HG03108 (cell line): ENCODE results near the gene WNT9A.

ENCODE experiments used
- ATAC-seq: cut with Tn5 transposase; IDR thresholded peaks from one replicate; pipeline ENCODE4 v1.9.1; 2021; ENCODE audit warnings: moderate library complexity; ENCODE audit not compliant: unreplicated experiment

WNT9A gene

DNA sequence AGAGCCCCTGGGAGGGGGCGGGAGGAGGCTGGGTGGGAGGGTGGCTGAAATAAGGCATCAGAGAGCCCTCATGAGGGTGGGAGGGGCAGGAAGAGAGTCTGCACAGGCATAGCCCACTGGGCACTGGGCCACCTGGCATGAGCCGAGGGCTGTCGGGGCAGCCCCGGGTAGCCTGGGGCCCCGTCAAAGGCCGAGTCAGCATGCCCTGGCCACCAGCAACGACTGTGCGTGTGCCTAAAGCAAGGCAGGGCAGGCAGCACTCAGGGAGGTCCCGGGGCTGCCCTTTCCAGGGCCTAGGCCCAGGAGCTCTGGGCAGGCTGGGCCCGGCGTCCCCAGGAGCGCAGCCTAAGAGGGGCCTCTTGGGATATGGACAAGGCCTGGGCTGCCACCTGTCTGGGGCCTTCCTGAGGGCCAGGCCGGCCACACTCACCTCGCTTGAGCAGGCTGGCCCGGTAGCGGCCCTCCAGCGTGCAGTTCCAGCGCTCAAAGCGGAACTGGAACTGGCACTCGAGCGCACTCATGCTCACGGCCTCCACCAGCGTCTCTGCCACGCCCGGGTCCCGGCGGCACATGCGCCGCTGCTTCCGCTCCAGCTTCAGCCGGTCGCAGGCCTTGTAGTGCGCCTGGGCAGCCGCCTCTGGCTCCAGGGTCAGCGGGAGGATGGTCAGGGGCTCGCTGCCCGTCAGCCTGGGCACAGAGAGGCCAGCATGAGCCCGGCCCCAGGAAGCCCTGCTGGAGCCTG lies 22.7 kb downstream of the WNT9A start:
- ATAC-seq = no peak

DNA sequence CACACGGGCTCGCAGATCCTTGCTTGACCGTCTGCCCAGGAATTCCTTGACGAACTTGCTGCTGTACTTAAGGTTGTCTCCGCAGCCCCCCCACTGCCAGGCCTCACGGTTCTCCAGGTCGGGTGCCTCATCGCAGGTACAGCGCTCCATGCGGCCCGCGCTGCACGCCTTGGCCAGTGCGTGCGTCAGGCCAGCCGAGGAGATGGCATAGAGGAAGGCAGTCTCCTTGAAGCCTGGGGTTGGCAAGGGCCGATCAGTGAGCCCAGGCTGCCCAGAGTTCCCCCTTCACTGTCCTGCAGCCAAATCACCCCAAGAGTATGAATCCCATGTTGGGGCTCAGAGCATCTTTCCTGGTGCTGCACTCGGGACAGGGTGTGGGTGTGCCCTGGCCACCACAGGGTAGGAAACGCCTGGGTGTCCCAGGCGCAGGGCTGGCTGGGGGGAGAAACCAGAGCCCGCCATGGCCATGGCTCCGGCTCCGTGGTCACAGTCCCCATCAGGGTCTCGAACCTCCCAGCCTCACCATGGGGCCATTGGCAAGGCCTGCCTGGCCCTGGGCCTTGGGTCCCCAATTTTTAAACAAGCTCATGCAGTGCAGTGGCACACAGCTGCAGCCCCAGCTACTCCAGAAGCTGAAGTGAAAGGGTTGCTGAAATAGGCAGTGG lies 23.4 kb downstream of the WNT9A start:
- ATAC-seq = no peak

DNA sequence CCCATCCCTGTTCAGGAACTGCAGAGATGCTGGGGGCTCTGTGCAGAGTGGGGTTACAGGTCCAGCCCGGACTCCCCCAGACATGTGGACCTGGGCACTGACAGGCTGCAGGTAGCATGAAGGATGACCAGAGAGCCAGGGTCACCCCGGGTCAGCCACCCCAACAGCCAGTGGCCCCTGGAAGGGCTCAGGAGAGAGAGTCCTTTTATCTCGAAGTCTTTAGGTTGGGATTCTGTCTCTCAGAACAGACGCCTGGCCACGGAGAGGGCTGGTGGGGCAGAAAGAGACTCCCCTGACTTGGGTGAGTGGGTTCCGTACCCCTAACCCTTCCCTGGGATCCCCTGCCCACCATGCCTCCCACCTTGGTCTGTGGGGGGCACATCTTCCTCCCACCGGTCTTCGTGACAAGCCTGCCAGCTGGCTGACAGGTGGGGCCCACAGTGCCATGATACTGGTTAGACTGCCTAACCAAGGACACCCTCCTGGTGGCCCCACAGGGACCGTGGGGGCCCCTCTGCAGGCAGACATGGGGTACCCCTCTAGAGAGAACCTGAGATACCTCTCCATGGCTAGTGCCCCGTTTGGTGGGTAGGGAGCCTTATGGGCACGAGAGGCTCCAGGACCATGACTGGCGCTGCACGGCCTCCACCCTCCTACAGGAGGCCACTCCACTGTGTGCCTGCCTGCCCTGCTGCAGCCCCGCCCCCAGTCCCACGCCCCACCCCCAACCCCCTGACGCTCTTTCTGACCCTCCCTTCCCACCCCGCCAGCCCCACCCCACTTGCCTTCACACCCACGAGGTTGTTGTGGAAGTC lies 24.2 kb downstream of the WNT9A start:
- ATAC-seq = no peak

DNA sequence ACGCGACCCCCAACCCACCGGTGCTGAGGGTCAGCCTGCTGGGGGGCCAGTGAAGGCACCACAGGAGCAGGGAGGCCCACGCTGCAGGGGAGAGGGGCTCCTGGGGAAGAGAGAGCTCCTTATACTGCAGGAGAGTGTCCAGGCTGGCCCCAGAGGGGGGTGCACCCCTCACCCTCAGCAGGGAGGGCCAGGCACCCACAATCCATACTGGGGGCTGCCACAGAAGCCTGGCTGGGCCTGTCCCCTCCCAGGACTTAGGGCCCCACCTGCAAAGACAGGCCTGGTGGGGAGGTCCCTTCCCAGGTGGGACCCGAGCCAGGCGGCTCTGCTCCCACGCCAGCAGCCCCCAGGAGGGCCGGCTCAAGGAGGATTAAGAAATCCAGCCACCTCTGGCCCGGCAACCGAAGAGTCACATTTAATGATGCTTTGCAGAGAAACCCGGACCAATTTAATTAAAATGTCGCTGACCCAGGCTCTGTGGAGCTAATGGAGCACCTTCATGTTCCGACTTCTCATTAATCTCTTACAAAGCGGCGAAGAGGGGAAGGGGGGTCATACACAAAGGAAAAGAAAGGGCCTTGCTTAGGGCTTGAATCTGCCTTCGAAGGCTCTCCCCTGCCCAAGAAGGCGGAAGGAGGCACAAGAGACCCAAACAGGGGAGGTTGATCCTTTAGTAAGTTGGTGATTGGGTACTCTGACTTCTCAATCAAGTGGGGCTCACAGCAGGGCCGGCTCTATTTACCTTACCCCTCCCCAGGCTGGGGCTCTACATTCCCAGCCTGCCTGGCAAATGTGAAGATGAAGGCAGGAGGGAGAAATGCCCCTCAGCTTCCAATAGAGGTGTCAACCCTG lies 25.0 kb downstream of the WNT9A start:
- no peak for ATAC-seq

DNA sequence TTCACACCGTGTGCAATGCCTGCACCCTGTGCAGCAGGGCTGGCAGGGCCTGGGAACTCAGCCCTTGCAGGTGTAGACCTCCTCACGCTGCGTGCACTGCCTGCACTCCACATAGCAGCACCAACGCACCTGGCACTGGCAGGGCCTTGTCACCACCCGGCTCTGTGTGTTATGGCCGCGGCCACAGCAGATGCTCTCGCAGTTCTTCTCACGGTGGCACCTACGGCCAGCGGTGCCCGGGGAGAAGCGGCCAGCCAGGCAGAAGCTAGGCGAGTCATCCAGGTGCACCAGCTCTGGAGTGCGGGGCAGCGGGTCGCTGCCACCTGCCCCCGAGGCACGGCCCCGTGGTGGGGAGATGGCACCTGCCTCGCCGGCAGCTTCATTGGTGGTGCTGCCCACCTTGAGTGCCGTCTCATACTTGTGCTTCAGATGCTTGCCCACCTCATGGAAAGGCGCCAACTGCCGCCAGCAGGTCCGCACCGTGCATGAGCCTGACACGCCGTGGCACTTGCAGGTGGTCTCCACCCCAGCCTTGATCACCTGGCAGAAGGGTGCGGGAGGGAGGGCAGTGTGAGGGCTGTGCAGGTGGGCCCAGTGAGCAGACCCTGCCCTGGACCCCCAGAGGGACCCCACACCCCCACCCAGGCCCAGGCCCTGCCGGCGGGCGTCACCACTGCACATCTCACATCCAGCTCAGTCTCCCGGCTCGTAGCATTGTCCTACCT lies 26.1 kb downstream of the WNT9A start:
- ATAC-seq = no peak

DNA sequence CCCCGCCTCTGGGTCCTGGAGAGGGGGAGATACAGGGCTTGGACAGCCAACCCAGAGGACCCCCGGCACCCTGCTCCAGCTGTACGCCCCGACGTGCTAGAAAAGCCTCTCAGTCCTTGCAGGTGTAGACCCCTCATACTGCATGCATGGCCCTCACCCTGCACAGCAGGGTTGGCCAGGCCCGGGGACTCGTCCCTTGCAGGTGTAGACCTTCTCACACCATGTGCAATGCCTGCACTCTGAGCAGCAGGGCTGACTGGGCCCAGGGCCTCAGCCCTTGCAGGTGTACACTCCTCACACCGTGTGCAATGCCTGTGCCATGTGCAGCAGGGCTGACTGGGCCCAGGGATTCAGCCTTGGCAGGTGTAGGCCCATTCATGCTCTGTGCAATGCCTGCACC lies 26.8 kb downstream of the WNT9A start:
- ATAC-seq = no peak

DNA sequence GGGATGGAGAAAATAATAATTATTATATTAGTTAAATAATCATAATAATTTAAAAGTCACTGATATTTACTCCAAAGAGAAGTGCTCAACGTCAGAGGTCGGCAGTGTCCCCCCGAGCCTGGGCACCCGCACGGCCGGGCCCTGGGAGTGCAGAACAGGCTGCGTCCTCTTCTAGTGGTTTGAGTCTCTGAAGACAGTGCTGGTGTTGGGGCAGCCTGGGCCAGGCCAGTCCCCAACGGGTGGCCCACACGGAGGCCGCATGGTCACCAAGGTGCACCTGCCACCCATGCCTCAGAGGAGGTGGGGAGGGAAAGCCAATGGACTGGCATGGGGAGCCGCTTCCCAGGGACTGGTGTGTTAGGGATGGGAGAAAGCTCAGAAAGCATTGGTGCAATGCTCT lies 27.3 kb downstream of the WNT9A start:
- ATAC-seq = no peak

DNA sequence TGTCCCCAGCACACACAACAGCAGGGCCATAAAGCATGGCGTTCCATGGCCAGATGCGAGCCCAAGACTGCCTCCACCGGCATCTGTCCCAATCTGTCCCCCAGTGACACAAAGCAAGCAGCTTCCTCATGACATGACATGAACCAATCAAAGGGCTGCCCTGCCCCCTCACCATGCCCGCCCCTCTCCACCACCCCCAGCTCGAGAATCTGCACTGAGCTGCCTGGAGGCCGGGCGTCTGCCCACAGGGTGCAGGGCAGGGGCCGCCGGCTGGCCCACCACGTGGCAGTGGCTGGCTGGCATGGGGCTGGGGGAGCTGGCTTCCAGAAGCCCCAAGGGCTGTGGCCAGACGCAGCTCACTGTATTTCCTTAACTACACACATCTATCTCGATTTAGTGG lies 27.8 kb downstream of the WNT9A start:
- ATAC-seq = no peak

DNA sequence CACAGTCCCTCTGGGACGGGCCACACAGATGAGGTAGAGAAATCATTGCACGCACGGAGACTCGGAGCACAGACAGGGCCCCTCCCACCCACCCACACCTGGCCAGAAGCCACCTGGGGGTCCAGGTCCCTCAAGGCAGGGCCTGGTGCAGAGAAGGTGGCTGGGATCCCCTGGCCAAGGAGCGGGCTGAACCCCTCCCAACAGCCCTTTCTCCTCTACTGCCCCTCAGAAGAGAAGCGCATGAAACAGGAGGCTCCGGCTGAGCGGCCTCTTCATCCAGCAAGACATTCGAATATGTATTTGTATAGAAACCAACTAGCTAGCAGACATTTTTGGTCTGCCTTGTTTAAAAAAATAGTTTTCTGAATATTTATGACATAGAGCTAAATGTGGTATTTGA lies 29.0 kb downstream of the WNT9A start:
- no peak for ATAC-seq

DNA sequence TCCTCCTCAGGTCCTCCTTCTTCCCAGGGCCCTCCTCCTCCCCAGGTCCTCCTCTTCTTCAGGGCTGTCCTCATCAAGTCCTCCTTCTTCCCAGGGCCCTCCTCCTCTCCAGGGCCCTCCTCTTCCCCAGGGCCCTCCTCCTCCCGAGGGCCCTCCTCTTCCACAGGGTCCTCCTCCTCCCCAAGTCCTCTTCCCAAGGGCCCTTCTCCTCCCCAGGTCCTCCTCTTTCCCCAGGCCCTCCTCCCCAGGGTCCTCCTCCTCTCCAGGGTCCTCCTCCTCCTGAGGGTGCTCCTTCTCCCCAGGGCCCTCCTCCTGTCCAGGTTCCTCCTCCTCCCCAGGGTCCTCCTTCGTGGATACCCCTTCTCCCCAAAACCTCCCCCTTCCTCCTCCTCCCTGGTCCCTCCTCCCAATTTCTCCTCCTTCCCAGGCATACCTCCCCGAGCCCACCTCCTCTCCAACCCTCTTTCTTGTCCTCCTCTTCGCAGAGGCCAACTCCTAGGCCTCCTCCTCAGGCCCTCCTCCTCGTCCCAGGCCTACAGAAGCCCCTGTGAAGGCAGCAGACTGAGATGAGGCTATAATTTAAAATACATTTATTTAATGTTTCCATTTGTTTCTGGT lies 29.5 kb downstream of the WNT9A start:
- no peak for ATAC-seq

DNA sequence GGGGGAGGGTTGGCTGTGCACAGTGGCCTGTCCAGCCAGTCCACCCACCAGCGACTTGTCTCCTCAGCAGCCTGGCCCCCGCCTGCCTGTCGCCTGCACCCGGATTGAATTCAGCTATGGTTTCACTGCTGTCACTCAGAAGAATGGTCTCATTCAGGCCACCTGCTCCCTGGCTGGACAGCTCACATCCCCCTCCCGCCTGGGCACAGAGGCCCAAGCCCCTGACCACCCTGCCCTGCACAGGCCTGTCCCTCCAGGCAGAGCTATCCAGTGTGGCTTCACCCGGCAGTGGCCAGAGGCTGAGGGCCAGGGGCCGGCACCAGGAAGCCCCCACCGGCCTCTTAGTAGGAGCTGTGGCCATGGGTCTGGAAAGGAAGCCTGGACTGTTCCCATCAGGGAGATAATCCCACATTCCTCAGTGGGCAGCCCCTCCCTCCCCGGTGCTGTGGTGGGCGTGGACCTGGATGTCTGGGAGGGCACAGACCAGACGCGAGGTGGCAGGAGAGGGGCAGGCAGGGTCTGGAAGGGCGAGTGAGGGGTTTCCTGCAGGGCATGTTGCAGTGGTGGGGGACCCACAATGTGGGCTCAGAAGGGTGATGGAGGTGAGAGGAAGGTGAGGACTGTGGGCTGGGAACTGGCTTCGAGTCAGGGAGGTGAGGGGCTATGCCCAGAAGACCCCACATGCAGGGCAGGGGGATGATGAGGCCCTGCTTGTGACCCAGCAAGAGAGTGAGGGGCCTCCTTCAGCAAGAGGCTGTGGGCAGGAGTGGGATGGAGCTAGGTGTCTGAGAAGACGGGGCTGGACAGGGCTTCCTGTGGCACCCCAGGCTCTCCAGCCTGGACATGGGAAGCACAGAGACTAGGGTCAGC lies 30.4 kb downstream of the WNT9A start:
- ATAC-seq = no peak

DNA sequence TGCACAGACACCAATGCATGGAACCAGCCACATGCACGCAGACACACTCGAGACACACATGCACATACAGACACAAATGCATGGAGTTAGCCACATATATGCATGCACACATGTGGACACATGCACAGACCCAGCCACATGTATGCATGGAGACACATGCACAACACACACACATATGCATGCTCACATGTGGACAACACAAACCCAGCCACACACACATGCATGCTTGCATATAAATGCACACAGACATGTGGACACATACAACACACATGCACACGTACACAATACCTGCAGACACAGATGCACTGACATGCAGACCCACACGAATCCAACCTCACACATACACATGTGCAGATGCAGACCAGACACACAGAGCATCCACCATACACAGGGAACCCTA lies 31.1 kb downstream of the WNT9A start:
- no peak for ATAC-seq

DNA sequence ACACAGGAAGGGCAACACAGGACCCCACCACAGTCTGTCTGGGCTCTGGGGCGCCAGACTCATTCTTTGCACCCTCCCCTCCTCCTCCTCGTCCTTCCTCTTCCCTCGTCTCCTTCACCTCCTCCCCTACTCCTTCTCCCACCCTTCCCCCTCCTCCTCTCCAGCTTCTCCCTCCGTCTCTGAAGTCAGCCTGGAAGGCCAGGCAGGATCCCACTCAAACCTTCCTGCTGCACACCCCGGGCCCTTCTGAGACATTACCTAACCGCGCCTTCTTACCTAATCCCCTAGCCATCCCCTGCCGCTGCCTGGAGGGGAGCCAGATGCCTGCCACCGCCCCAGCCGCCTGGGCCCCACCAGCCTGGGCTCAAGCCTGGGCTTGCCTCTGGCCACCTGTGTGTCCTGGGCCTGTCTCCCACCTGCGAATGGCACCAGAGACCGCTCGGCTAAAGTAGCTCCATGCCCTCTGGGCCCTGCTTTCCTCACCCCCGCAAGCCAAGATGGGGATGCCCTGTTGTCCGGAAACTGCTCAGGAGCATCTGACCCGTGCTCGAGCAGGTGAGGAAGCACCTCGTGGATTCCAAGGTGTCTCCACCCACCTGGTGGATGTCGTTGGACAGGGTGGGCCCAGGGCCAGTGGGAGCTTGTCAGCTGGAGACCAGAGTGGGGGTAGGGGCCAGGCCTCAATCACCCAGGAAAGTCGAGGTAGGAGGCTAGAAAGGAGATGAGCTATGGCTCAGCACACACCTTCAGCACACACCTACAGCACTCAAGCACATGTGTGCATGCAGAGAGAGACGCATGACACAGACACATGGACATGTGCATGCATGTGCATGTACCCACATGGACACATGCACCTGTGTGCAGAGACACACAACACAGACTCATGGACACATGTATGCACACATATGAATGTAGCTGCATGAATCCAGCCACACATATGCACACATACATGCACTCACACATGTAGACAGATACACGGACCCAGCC lies 31.9 kb downstream of the WNT9A start:
- no peak for ATAC-seq

DNA sequence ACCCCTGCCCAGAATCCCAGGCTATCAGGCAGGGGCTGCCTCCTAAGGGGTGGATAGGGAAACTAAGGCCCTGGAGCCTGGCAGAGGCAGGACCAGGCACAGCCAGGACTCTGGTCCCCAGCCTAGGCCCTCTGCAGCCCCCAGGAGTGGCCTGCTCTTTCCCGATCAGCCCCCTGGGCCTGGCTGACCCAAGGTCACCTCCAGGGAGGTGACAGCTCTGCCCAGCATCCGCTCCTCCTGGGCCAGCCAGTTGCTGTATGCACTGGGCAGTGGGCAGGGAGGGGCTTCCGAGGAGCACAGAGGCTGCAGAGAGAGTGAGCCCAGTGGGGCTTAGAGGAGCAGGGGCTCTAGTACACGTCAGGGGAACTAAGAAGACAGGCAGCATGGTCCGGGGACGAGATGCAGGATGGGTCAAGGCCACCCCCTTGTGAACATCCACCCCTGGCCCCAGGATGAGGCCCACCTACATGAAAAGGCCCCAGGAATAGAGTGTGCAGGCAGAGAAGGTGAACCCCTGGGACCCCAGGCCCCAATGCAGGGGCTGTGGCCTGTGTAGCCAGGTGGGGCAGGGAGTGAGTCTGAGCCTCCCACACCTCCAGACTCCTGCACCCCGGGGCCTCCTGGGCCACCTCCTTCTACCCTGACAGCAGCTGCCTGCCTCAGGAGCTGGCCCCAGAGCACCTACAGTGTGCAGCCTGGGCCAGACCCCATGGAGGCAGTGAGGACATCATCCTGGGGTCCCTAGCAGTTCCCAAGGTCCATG lies 32.8 kb downstream of the WNT9A start:
- no peak for ATAC-seq

DNA sequence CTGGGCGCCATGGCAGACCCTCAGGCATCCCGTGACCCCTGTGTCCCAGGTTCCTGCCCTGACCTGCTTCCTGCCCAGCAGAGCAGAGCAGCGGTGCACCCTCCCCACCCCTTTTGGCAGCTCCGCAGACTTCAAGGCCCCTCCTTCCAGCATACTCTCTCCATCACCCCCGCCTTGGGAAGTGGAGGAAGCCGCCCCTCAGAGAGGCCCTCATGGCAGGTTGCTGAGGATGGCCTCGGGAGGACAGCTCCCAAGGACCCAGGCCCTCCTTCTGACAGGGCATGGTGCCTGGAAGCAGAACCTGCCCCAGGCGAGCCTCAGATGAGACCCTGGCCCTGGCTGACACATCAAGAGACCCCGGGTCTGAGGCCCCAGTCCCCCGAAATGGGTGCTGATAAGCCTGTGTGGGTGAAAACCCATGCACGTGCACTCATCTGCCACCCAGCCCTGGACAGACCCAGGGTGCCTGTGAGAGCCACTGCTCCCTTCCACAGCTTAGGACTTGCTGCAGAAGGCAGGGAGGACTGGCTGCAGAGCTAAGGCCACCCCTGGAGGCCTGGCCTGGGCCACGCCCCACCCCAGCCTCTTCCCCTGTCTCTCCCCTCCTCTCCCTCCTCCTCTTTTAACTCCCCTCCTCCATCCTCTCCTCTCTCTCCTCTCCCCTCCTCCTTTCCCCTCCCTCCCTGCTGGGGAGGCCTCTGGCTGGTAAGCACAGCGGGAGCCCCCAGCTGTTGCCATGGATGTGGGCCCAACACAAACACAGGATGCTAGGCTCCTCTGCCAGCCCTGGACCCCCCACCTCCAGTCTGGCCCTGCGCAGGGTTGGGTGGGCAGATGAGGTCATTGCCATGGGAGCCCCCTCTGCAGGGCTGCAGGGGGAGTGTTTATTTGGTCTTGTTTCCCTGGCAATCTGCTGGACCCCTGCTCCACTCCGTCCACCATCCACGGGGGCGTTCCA lies 33.7 kb downstream of the WNT9A start:
- no peak for ATAC-seq

DNA sequence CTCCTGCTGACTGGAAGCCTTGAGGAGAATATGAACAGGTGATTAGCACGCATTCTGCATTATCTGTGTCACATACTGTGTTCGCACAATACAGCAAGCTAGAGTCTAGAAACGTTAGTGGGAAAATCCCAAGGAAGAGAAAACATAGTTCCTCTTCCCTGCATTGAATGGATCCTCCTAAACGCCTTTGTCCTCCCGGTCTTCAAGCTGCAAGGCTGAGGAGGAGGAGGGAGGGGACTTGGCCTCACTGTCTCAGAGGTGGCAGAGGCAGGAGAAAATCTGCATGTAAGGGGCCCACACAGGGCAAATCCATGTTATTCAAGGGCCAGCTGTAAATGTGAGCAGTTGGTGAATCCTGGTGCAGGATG lies 34.4 kb downstream of the WNT9A start:
- no peak for ATAC-seq
